ENCODE data around the gene MAML3.

The MAML3 gene

GRCh38 chr4:139962130-139962684 lies 191.8 kb downstream of the MAML3 start:
- H3K27me3 ChIP-seq (ENCODE audit: insufficient read depth, low read length), result 0 out of 2 replicates have a peak, but pooled peaks cover 6% of the 10 kb centered on the region
- no peaks in the 10 kb centered on the region for H3K9me3 ChIP-seq (ENCODE audit: insufficient read depth, low read depth, low read length)
- no peak overlapping the region for H3K9ac ChIP-seq (ENCODE audit: low read depth, low read length)
- no peaks in the 10 kb centered on the region for H3K36me3 ChIP-seq (ENCODE audit: insufficient read depth, low read depth, low read length)
- no peak overlapping the region for H3K4me3 ChIP-seq (ENCODE audit: low read length)
- H3K27ac ChIP-seq (ENCODE audit: low read length), result no peak overlapping the region
- no peaks in the 10 kb centered on the region for H3K4me1 ChIP-seq (ENCODE audit: insufficient read depth, low read length)

GRCh38 chr4:139961344-139961946 lies 192.5 kb downstream of the MAML3 start:
- no peak overlapping the region for H3K27ac ChIP-seq (ENCODE audit: low read length)
- no peaks in the 10 kb centered on the region for H3K9me3 ChIP-seq (ENCODE audit: insufficient read depth, low read depth, low read length)

GRCh38 chr4:139959396-139959795 lies 194.6 kb downstream of the MAML3 start:
- no peak overlapping the region for H3K27ac ChIP-seq (ENCODE audit: low read length)
- H3K36me3 ChIP-seq (ENCODE audit: insufficient read depth, low read depth, low read length), result no peaks in the 10 kb centered on the region
- no peaks in the 10 kb centered on the region for H3K27me3 ChIP-seq (ENCODE audit: insufficient read depth, low read length)
- H3K4me3 ChIP-seq (ENCODE audit: low read length), result no peak overlapping the region
- H3K9me3 ChIP-seq (ENCODE audit: insufficient read depth, low read depth, low read length), result no peaks in the 10 kb centered on the region; the same call in 1 of the 2 replicates
- H3K4me1 ChIP-seq (ENCODE audit: insufficient read depth, low read length), result 0 out of 2 replicates have a peak, but pooled peaks cover 3% of the 10 kb centered on the region
- H3K9ac ChIP-seq (ENCODE audit: low read depth, low read length), result no peak overlapping the region

More at GRCh38 chr4:139961344-139961946, 192.5 kb downstream of the MAML3 start:
- no peak overlapping the region for H3K4me3 ChIP-seq (ENCODE audit: low read length)
- no peak overlapping the region for H3K9ac ChIP-seq (ENCODE audit: low read depth, low read length)
- no peaks in the 10 kb centered on the region for H3K4me1 ChIP-seq (ENCODE audit: insufficient read depth, low read length)
- H3K27me3 ChIP-seq (ENCODE audit: insufficient read depth, low read length), result 0 out of 2 replicates have a peak, but pooled peaks cover under 1% of the 10 kb centered on the region
- H3K36me3 ChIP-seq (ENCODE audit: insufficient read depth, low read depth, low read length), result no peaks in the 10 kb centered on the region

GRCh38 chr4:139958739-139959098 lies 195.3 kb downstream of the MAML3 start:
- Histone ChIP-seq H3K36me3 (ENCODE audit: insufficient read depth, low read depth, low read length) (no peaks in the 10 kb centered on the region), H3K4me3 (ENCODE audit: low read length) (no peak overlapping the region), H3K4me1 (ENCODE audit: insufficient read depth, low read length) (0 out of 2 replicates have a peak, but pooled peaks cover 3% of the 10 kb centered on the region), H3K27ac (ENCODE audit: low read length) (no peak overlapping the region), H3K27me3 (ENCODE audit: insufficient read depth, low read length) (no peaks in the 10 kb centered on the region), H3K9me3 (ENCODE audit: insufficient read depth, low read depth, low read length) (no peaks in the 10 kb centered on the region; the same call in 1 of the 2 replicates), H3K9ac (ENCODE audit: low read depth, low read length) (no peak overlapping the region)

- no peak overlapping the region for H3K27ac ChIP-seq (ENCODE audit: low read length)
- no peak overlapping the region for H3K9ac ChIP-seq (ENCODE audit: low read depth, low read length)
- no peak overlapping the region for H3K4me3 ChIP-seq (ENCODE audit: low read length)
- H3K27me3 ChIP-seq (ENCODE audit: insufficient read depth, low read length), result no peaks in the 10 kb centered on the region
- 0 out of 2 replicates have a peak, but pooled peaks cover 3% of the 10 kb centered on the region for H3K4me1 ChIP-seq (ENCODE audit: insufficient read depth, low read length)
- H3K36me3 ChIP-seq (ENCODE audit: insufficient read depth, low read depth, low read length), result no peaks in the 10 kb centered on the region
- H3K9me3 ChIP-seq (ENCODE audit: insufficient read depth, low read depth, low read length), result no peaks in the 10 kb centered on the region; the same call in 1 of the 2 replicates
Observed at GRCh38 chr4:139957986-139958738, 195.8 kb downstream of the MAML3 start.

- H3K27ac ChIP-seq (ENCODE audit: low read length), result no peak overlapping the region
- H3K4me1 ChIP-seq (ENCODE audit: insufficient read depth, low read length), result 0 out of 2 replicates have a peak, but pooled peaks cover 3% of the 10 kb centered on the region
- no peak overlapping the region for H3K9ac ChIP-seq (ENCODE audit: low read depth, low read length)
- H3K9me3 ChIP-seq (ENCODE audit: insufficient read depth, low read depth, low read length), result no peaks in the 10 kb centered on the region; the same call in 1 of the 2 replicates
- H3K27me3 ChIP-seq (ENCODE audit: insufficient read depth, low read length), result no peaks in the 10 kb centered on the region
- no peaks in the 10 kb centered on the region for H3K36me3 ChIP-seq (ENCODE audit: insufficient read depth, low read depth, low read length)
- no peak overlapping the region for H3K4me3 ChIP-seq (ENCODE audit: low read length)
Observed at GRCh38 chr4:139957065-139957464, 196.9 kb downstream of the MAML3 start.

- H3K36me3 ChIP-seq (ENCODE audit: insufficient read depth, low read depth, low read length), result no peaks in the 10 kb centered on the region
- no peak overlapping the region for H3K27ac ChIP-seq (ENCODE audit: low read length)
- H3K9ac ChIP-seq (ENCODE audit: low read depth, low read length), result no peak overlapping the region
- H3K4me3 ChIP-seq (ENCODE audit: low read length), result no peak overlapping the region
- H3K4me1 ChIP-seq (ENCODE audit: insufficient read depth, low read length), result 0 out of 2 replicates have a peak, but pooled peaks cover 3% of the 10 kb centered on the region
- no peaks in the 10 kb centered on the region for H3K27me3 ChIP-seq (ENCODE audit: insufficient read depth, low read length)
- H3K9me3 ChIP-seq (ENCODE audit: insufficient read depth, low read depth, low read length), result no peaks in the 10 kb centered on the region; the same call in 1 of the 2 replicates
Observed at GRCh38 chr4:139956507-139957017, 197.4 kb downstream of the MAML3 start.

GRCh38 chr4:139955600-139955999 lies 198.4 kb downstream of the MAML3 start:
- H3K36me3 ChIP-seq (ENCODE audit: insufficient read depth, low read depth, low read length), result no peaks in the 10 kb centered on the region
- 0 out of 2 replicates have a peak, but pooled peaks cover 3% of the 10 kb centered on the region for H3K4me1 ChIP-seq (ENCODE audit: insufficient read depth, low read length)
- H3K27ac ChIP-seq (ENCODE audit: low read length), result no peak overlapping the region
- H3K9me3 ChIP-seq (ENCODE audit: insufficient read depth, low read depth, low read length), result no peaks in the 10 kb centered on the region; the same call in 1 of the 2 replicates
- no peak overlapping the region for H3K4me3 ChIP-seq (ENCODE audit: low read length)
- H3K27me3 ChIP-seq (ENCODE audit: insufficient read depth, low read length), result no peaks in the 10 kb centered on the region
- no peak overlapping the region for H3K9ac ChIP-seq (ENCODE audit: low read depth, low read length)

GRCh38 chr4:139954512-139954911 lies 199.5 kb downstream of the MAML3 start:
- Histone ChIP-seq H3K27me3 (ENCODE audit: insufficient read depth, low read length) (no peaks in the 10 kb centered on the region), H3K9ac (ENCODE audit: low read depth, low read length) (no peak overlapping the region), H3K4me1 (ENCODE audit: insufficient read depth, low read length) (0 out of 2 replicates have a peak, but pooled peaks cover 3% of the 10 kb centered on the region), H3K36me3 (ENCODE audit: insufficient read depth, low read depth, low read length) (no peaks in the 10 kb centered on the region), H3K27ac (ENCODE audit: low read length) (no peak overlapping the region), H3K9me3 (ENCODE audit: insufficient read depth, low read depth, low read length) (no peaks in the 10 kb centered on the region; the same call in 1 of the 2 replicates), H3K4me3 (ENCODE audit: low read length) (no peak overlapping the region)

GRCh38 chr4:139951021-139951420 lies 203.0 kb downstream of the MAML3 start:
- Histone ChIP-seq H3K4me1 (ENCODE audit: insufficient read depth, low read length) (0 out of 2 replicates have a peak, but pooled peaks cover 3% of the 10 kb centered on the region), H3K9ac (ENCODE audit: low read depth, low read length) (no peak overlapping the region), H3K27me3 (ENCODE audit: insufficient read depth, low read length) (no peaks in the 10 kb centered on the region), H3K9me3 (ENCODE audit: insufficient read depth, low read depth, low read length) (no peaks in the 10 kb centered on the region; the same call in 1 of the 2 replicates), H3K27ac (ENCODE audit: low read length) (no peak overlapping the region), H3K4me3 (ENCODE audit: low read length) (no peak overlapping the region), H3K36me3 (ENCODE audit: insufficient read depth, low read depth, low read length) (no peaks in the 10 kb centered on the region)

GRCh38 chr4:139950568-139950967 lies 203.4 kb downstream of the MAML3 start:
- H3K27me3 ChIP-seq (ENCODE audit: insufficient read depth, low read length), result no peaks in the 10 kb centered on the region

More at GRCh38 chr4:139950568-139950967, 203.4 kb downstream of the MAML3 start:
- Histone ChIP-seq H3K4me3 (ENCODE audit: low read length) (no peak overlapping the region), H3K27ac (ENCODE audit: low read length) (no peak overlapping the region), H3K36me3 (ENCODE audit: insufficient read depth, low read depth, low read length) (no peaks in the 10 kb centered on the region), H3K4me1 (ENCODE audit: insufficient read depth, low read length) (no peaks in the 10 kb centered on the region), H3K9me3 (ENCODE audit: insufficient read depth, low read depth, low read length) (no peaks in the 10 kb centered on the region; the same call in 1 of the 2 replicates), H3K9ac (ENCODE audit: low read depth, low read length) (no peak overlapping the region)

Data from iPS-20b (cell line).